Endothelial cell of umbilical vein (primary cell): ENCODE results near the gene UFSP2. TPM values are rescaled to one million over a fixed set of nuclear protein-coding genes. Genes with fewer than 3 reads are reported as not detected.

Experiments used
- BruUV-seq: library from RNA; stranded (reverse); fragments of 400-500 nt; replicated peaks from 2 replicates; lab custom pipeline; 2021; lab: Mats Ljungman, UMichigan
- CTCF ChIA-PET: fragments of 300-600, 350-600 bp; sonication (Branson Sonifier 250); formaldehyde crosslinking; loops from one replicate; lab custom pipeline; 2021; ENCODE audit warnings: antibody characterized with exemption, inconsistent platforms; lab: Charles Lee
- POLR2A ChIA-PET: fragments of 300-600, 350-600 bp; sonication (Branson Sonifier 250); formaldehyde crosslinking; loops from one replicate; lab custom pipeline; 2021; ENCODE audit warnings: antibody characterized with exemption, inconsistent platforms; lab: Charles Lee
- DNase-seq: peaks from one replicate; pipeline ENCODE4 v3.0.0-alpha.2; 2011; ENCODE audit warnings: low read depth, low spot score
- FAIRE-seq: peaks from 2 replicates; lab custom pipeline; 2011; peaks lifted over from hg19 to GRCh38; lab: Jason Lieb, UNC
- H2AFZ ChIP-seq: 2 replicates; pipeline ENCODE4 v1.6.0; 2012; ENCODE audit warnings: low read depth, low read length, control low read depth, inconsistent platforms
- H3K27ac ChIP-seq: 2 replicates; pipeline ENCODE4 v1.5.1; 2011; ENCODE audit warnings: low read depth, mild to moderate bottlenecking, control low read depth, low read length, moderate library complexity; ENCODE audit not compliant: insufficient read depth
- H3K27me3 ChIP-seq, 2 experiments: 2 replicates each; pipeline versions ENCODE4 v1.6.0 to v1.6.1; 2011; ENCODE audit warnings: low read length in 2 of 2, mixed read lengths in 1 of 2; ENCODE audit not compliant: control insufficient read depth in 2 of 2, insufficient read depth in 2 of 2
- H3K36me3 ChIP-seq, 2 experiments: 2 replicates in 1 of 2; 3 replicates in 1 of 2; pipeline ENCODE4 v1.5.1; 2011; ENCODE audit warnings: low read length in 2 of 2, mild to moderate bottlenecking in 1 of 2, moderate library complexity in 1 of 2; ENCODE audit not compliant: control insufficient read depth in 2 of 2, insufficient read depth in 2 of 2; ENCODE audit errors: extremely low read depth in 1 of 2
- H3K4me1 ChIP-seq: 3 replicates; pipeline ENCODE4 v1.5.1; 2011; ENCODE audit warnings: mild to moderate bottlenecking, low read length; ENCODE audit not compliant: control insufficient read depth, insufficient read depth; ENCODE audit errors: extremely low read depth
- H3K4me2 ChIP-seq: 2 replicates; pipeline ENCODE4 v1.6.1; 2011; ENCODE audit warnings: low read length, control low read depth, mixed read lengths; ENCODE audit not compliant: insufficient read depth
- H3K4me3 ChIP-seq, 3 experiments: fragments of 200-600 bp in 1 of 3; sonication (generic), shearing (Covaris generic) in 1 of 3; replicated peaks in 1 of 3; 2 replicates each; pipeline ENCODE4 v1.5.1; 2011 to 2016; ENCODE audit warnings: control low read depth in 3 of 3, low read length in 3 of 3, mild to moderate bottlenecking in 2 of 3, inconsistent platforms in 1 of 3, low read depth in 1 of 3, moderate library complexity in 1 of 3; ENCODE audit not compliant: insufficient read depth in 1 of 3
- H3K79me2 ChIP-seq: 2 replicates; pipeline ENCODE4 v1.6.0; 2012; ENCODE audit warnings: low read length, inconsistent platforms; ENCODE audit not compliant: control insufficient read depth, insufficient read depth
- H3K9ac ChIP-seq: replicated peaks from 2 replicates; pipeline ENCODE3; 2011; ENCODE audit warnings: low read length, control low read depth; ENCODE audit not compliant: insufficient read depth; ENCODE audit errors: extremely low read depth
- H3K9me1 ChIP-seq: replicated peaks from 3 replicates; pipeline ENCODE4 v1.6.0; 2011; ENCODE audit warnings: mild to moderate bottlenecking, low read length; ENCODE audit not compliant: control insufficient read depth, insufficient read depth; ENCODE audit errors: extremely low read depth
- H3K9me3 ChIP-seq: replicated peaks from 2 replicates; pipeline ENCODE4 v1.5.1; 2012; ENCODE audit warnings: low read length, inconsistent platforms; ENCODE audit not compliant: control insufficient read depth, insufficient read depth
- H4K20me1 ChIP-seq: replicated peaks from 2 replicates; pipeline ENCODE3; 2011; ENCODE audit warnings: mild to moderate bottlenecking, low read length; ENCODE audit not compliant: control insufficient read depth, insufficient read depth; ENCODE audit errors: extremely low read depth
- CTCF ChIP-seq, 2 donors: IDR thresholded peaks; 1 replicate in 1 of 2; 2 replicates in 1 of 2; pipeline ENCODE4 v1.5.1; 2011; ENCODE audit warnings: low read length in 2 of 2, mild to moderate bottlenecking in 2 of 2, moderate library complexity in 2 of 2, control low read depth in 1 of 2, inconsistent platforms in 1 of 2, low read depth in 1 of 2; ENCODE audit not compliant: insufficient read depth in 1 of 2; ENCODE audit errors: extremely low read depth in 1 of 2
- EZH2 ChIP-seq: IDR thresholded peaks from 2 replicates; pipeline ENCODE4 v1.6.1; 2012; ENCODE audit warnings: borderline replicate concordance, low read depth, mild to moderate bottlenecking, moderate library complexity, low read length, inconsistent platforms; ENCODE audit not compliant: severe bottlenecking
- FOS ChIP-seq: IDR thresholded peaks from 2 replicates; pipeline ENCODE4 v1.6.1; 2011; ENCODE audit warnings: mild to moderate bottlenecking, low read length, moderate library complexity, borderline replicate concordance; ENCODE audit not compliant: insufficient read depth
- GATA2 ChIP-seq: IDR thresholded peaks from 2 replicates; pipeline ENCODE4 v1.7.0; 2011; ENCODE audit warnings: low read depth, mild to moderate bottlenecking, moderate library complexity, mixed read lengths, low read length; ENCODE audit not compliant: insufficient read length, insufficient read depth
- JUN ChIP-seq: IDR thresholded peaks from 2 replicates; pipeline ENCODE4 v1.6.1; 2011; ENCODE audit warnings: borderline replicate concordance, low read depth; ENCODE audit not compliant: insufficient read length, insufficient read depth
- MAX ChIP-seq: IDR thresholded peaks from 2 replicates; pipeline ENCODE4 v1.6.1; 2011; ENCODE audit not compliant: insufficient read depth, insufficient read length
- MYC ChIP-seq: IDR thresholded peaks from one replicate; pipeline ENCODE4 v1.6.1; 2011; ENCODE audit warnings: mild to moderate bottlenecking, low read depth, low read length
- POLR2A ChIP-seq: IDR thresholded peaks from 2 replicates; pipeline ENCODE4 v1.6.1; 2012; ENCODE audit warnings: low read depth, mild to moderate bottlenecking, control low read depth, low read length
- POLR2AphosphoS5 ChIP-seq: IDR thresholded peaks from 2 replicates; pipeline ENCODE4 v1.6.1; 2012; ENCODE audit warnings: low read depth, mild to moderate bottlenecking, control low read depth, low read length, moderate library complexity; ENCODE audit not compliant: insufficient read depth
- dilution Hi-C: fragments of 300-500 bp; cut with MboI; formaldehyde crosslinking; loops from one replicate; pipeline ENCODE4 v1.15.0; 2019; ENCODE audit warnings: low sequenced_read_pairs; ENCODE audit not compliant: extremely low pct_ligation_motif_present
- intact Hi-C: fragments of 100-400 bp; cut with micrococcal nuclease; formaldehyde crosslinking; loops from one replicate; pipeline ENCODE4 v1.10.0; 2022
- polyA plus RNA-seq, 4 experiments: library from polyadenylated mRNA; depleted of rRNA in 3 of 4; stranded (reverse) in 3 of 4; unstranded in 1 of 4; fragments of >200 nt; gene quantifications; 2 replicates each; pipeline versions ENCODE4 v1.2.1 to v1.2.3, GENCODE V29; 2011 to 2012; ENCODE audit warnings: missing spikeins in 1 of 4
- total RNA-seq: library from RNA; stranded (reverse); gene quantifications from 2 replicates; pipeline ENCODE4 v1.2.3, GENCODE V29; 2021

The UFSP2 gene
- total and polyA plus RNA-seq, 2 donors (not counting 3 experiments of a cell fraction or from before 2014, with no cell fraction given) = 25.2 to 26.7 TPM

- dilution Hi-C loops = loop anchor here (25.0 kb wide), 1 partner anchor 111 kb away; no protein-coding TSS in a partner anchor
Measured at GRCh38 chr4:185398618-185399017, 27.1 kb downstream of the UFSP2 start.

More at GRCh38 chr4:185398618-185399017, 27.1 kb downstream of the UFSP2 start:
- FAIRE-seq = no peak
- Histone ChIP-seq H2AFZ (no peak overlapping the region), H3K9me3 (no peaks in the 10 kb centered on the region), H3K4me1 (peaks cover 37% of the 10 kb centered on the region), H3K27me3 (no peaks in the 10 kb centered on the region), H3K4me2 (peak overlapping the region; percentile 26), H3K36me3 (peaks cover 0 to 2% of the 10 kb centered on the region in 2 experiments), H3K79me2 (no peaks in the 10 kb centered on the region), H3K27ac (no peak overlapping the region), H3K9ac (peak overlapping the region; percentile 1), H3K4me3 (no peak overlapping the region), H3K9me1 (no peaks in the 10 kb centered on the region), H4K20me1 (no peaks in the 10 kb centered on the region)
- BruUV-seq = no TSS peak
- POLR2A ChIA-PET = no interaction called here
- DNase-seq = peak; percentile 56
- CTCF ChIA-PET = interaction anchor here (0.8 to 2.2 kb wide), 2 partner anchors 199 to 640 kb away, joined by 3 to 16 read pairs; no protein-coding TSS in a partner anchor
- intact Hi-C loops = loop anchor here (1.0 to 5.0 kb wide), 3 partner anchors 114 to 639 kb away; no protein-coding TSS in a partner anchor
- TF ChIP-seq MAX (no peak), JUN (no peak), CTCF (IDR thresholded peaks at IDR 0.05; ENCODE audit: extremely low read depth in 1 of 2, insufficient read depth in 1 of 2, low read depth in 1 of 2, low read length in 2 of 2) (no peak), MYC (no peak), GATA2 (no peak), POLR2A (no peak), POLR2AphosphoS5 (no peak), FOS (no peak), EZH2 (no peak)
